ENCODE measurements around the gene ATRAID. TPM values are rescaled to one million over a fixed set of nuclear protein-coding genes. Genes with fewer than 3 reads are reported as not detected.

ATRAID gene
- total and polyA plus RNA-seq, 2 of the 8 experiments (the other 6 are each of a cell fraction or from before 2014, with no cell fraction given), result 109 to 280 TPM

GRCh38 chr2:27237341-27237945 is 25.6 kb downstream of the ATRAID start:
- Histone ChIP-seq H2BK5ac (ENCODE audit: low read depth, low read length) (no peak overlapping the region), H3K4me1 (replicated peaks in 1 of 4; ENCODE audit: control insufficient read depth in 3 of 4, insufficient read depth in 4 of 4, low read length in 3 of 4) (no peaks in the 10 kb centered on the region), H3K79me2 (ENCODE audit: control insufficient read depth in 1 of 2, insufficient read depth in 2 of 2, low read length in 2 of 2) (no peaks in the 10 kb centered on the region), H2AK5ac (ENCODE audit: low read depth, low read length) (no peak overlapping the region), H4K91ac (replicated peaks; ENCODE audit: insufficient read length, low read length) (no peak overlapping the region), H2BK12ac (ENCODE audit: low read depth, low read length) (no peak overlapping the region), H3K4me2 (ENCODE audit: insufficient read depth in 1 of 2, low read depth in 2 of 2, low read length in 2 of 2) (no peak overlapping the region), H3K4me3 (ENCODE audit: extremely low read depth in 1 of 4, insufficient read depth in 2 of 4, low read depth in 3 of 4, low read length in 4 of 4) (no peak overlapping the region), H3K27me3 (replicated peaks in 1 of 4; ENCODE audit: control insufficient read depth in 3 of 4, extremely low read depth in 1 of 4, insufficient read depth in 3 of 4, low read length in 3 of 4) (no peaks in the 10 kb centered on the region), H4K8ac (ENCODE audit: extremely low read depth, insufficient read depth, low read length) (no peak overlapping the region), H3K9me3 (ENCODE audit: insufficient read depth in 2 of 2, low read depth in 1 of 2, low read length in 1 of 2) (no peaks in the 10 kb centered on the region), H3K18ac (ENCODE audit: extremely low read depth, low read length) (no peak overlapping the region), H2AFZ (ENCODE audit: low read length) (no peak overlapping the region), H3K14ac (ENCODE audit: insufficient read length) (no peak overlapping the region), H3K23ac (ENCODE audit: insufficient read length) (no peak overlapping the region), H2BK120ac (replicated peaks; ENCODE audit: low read depth, low read length) (no peak overlapping the region), H4K5ac (ENCODE audit: insufficient read length, low read depth, low read length) (no peak overlapping the region), H3K36me3 (ENCODE audit: control insufficient read depth in 2 of 4, insufficient read depth in 4 of 4, low read length in 3 of 4) (peaks cover 83 to 99% (median 96%) of the 10 kb centered on the region in 4 experiments), H3K56ac (replicated peaks; ENCODE audit: insufficient read length, low read depth, low read length) (no peak overlapping the region), H3K79me1 (ENCODE audit: low read depth, low read length) (no peaks in the 10 kb centered on the region), H3K9ac (replicated peaks in 1 of 4; ENCODE audit: extremely low read depth in 1 of 4, low read depth in 3 of 4, low read length in 3 of 4) (no peak overlapping the region), H4K20me1 (replicated peaks in 1 of 2; ENCODE audit: control insufficient read depth in 1 of 2, insufficient read depth in 2 of 2, low read length in 2 of 2) (peaks cover 4 to 24% of the 10 kb centered on the region in 2 experiments), H2BK20ac (ENCODE audit: low read length) (no peak overlapping the region), H3K27ac (ENCODE audit: low read depth, low read length) (no peak overlapping the region), H3K4ac (replicated peaks; ENCODE audit: insufficient read length, low read depth, low read length) (no peak overlapping the region), H2BK15ac (ENCODE audit: low read length) (no peak overlapping the region), H3K23me2 (ENCODE audit: low read depth, low read length) (no peaks in the 10 kb centered on the region)
- ChIA-PET CTCF (ENCODE audit: partially characterized antibody) (interaction anchor here (1.1 to 6.9 kb wide), 6 partner anchors 13 to 66 kb away, joined by 3 to 55 read pairs (median 6); partner anchors contain the start of gene TRIM54), POLR2A (ENCODE audit: partially characterized antibody) (interaction anchor here (1.1 to 32.6 kb wide), 5 partner anchors 7 to 116 kb away, joined by 3 to 835 read pairs (median 4); partner anchors contain the start of gene CAD)
- FAIRE-seq (no peak), DNase-seq (ENCODE audit: low read depth in 1 of 2, low spot score in 2 of 2) (no peak)
- no peak for TF ChIP-seq RNF2 (IDR thresholded peaks at IDR 0.05; ENCODE audit: borderline replicate concordance, low read depth, low read length, missing control alignments, poor library complexity, severe bottlenecking)
- TF ChIP-seq CTCF (IDR thresholded peaks at IDR 0.05; ENCODE audit: control extremely low read depth in 1 of 3, insufficient read depth in 1 of 3, low read depth in 1 of 3, low read length in 3 of 3), result no peak
- no peak for TF ChIP-seq KDM5A (IDR thresholded peaks at IDR 0.05; ENCODE audit: low read length)
- WGBS, 2 experiments (ENCODE audit: extremely low coverage in 1 of 2, insufficient coverage in 1 of 2, insufficient read length in 1 of 2, insufficient replicate concordance in 2 of 2, low coverage in 1 of 2, low lambda C conversion rate in 2 of 2, missing lambda C conversion rate in 1 of 2), result 93% methylated on average over 15 of the region's 15 CpGs; no CpG with 5 or more reads in 1 of the 2 experiments

Measured in H1 (cell line).